Activated naive CD4-positive, alpha-beta T cell treated with anti-CD3 and anti-CD28 coated beads for 36 hours (primary cell): ENCODE data around the gene SLC26A6. TPM values are rescaled to one million over a fixed set of nuclear protein-coding genes. Genes with fewer than 3 reads are reported as not detected.

Experiments
- microRNA-seq: library from miRNA; unstranded; fragments of <30 nt; microRNA quantifications from one replicate; pipeline ENCODE4 v1.2.0, GENCODE V29; 2022; ENCODE audit warnings: borderline microRNAs expressed, borderline replicate concordance
- total RNA-seq, 2 experiments: library from RNA; stranded (reverse); gene quantifications; one replicate each; pipeline ENCODE4 v1.2.3, GENCODE V29; 2021

SLC26A6 gene
- total RNA-seq, 2 experiments from 2014 or later, result 24.3 to 24.7 TPM

Small RNAs within 50 kb of the gene (microRNA-seq; reads per million reads assigned to microRNA genes)
- gene MIR4793 (not detected), gene MIR711 (not detected)

Other genes with a start within 250 kb of the SLC26A6 start
- 1 to 10 TPM; 1.5 to 2.0 TPM for gene PLXNB1, start 205.4 kb downstream of the SLC26A6 start, total RNA-seq
- 10 to 100 TPM; 16.4 to 17.4 TPM for gene CCDC51, start 195.3 kb downstream of the SLC26A6 start, total RNA-seq
- 100 to 1,000 TPM; 319 to 353 TPM for gene TMA7, start 195.2 kb downstream of the SLC26A6 start, total RNA-seq
- 10 to 100 TPM in 1 of 2 experiments, 1 to 10 TPM in 1; 8.9 to 10.0 TPM for gene ATRIP, start 188.7 kb downstream of the SLC26A6 start, total RNA-seq
- gene SHISA5, start 131.3 kb downstream of the SLC26A6 start, total RNA-seq, result 10 to 100 TPM; 85.7 to 90.3 TPM
- 1 to 10 TPM; 5.1 to 5.4 TPM for gene PFKFB4, start 78.7 kb downstream of the SLC26A6 start, total RNA-seq
- not detected for gene UCN2, start 71.7 kb downstream of the SLC26A6 start, total RNA-seq
- gene COL7A1, start 40.1 kb downstream of the SLC26A6 start, total RNA-seq, result 1 to 10 TPM in 1 of 2 experiments, under 1 TPM in 1; 0.84 to 1.0 TPM
- gene UQCRC1, start 25.8 kb downstream of the SLC26A6 start, total RNA-seq, result 100 to 1,000 TPM; 211 to 232 TPM
- gene TMEM89, start 13.7 kb downstream of the SLC26A6 start, total RNA-seq, result not detected
- 1 to 10 TPM; 4.9 to 5.1 TPM for gene CELSR3, start 27.4 kb upstream of the SLC26A6 start, total RNA-seq
- gene NCKIPSD, start 50.5 kb upstream of the SLC26A6 start, total RNA-seq, result 10 to 100 TPM; 27.3 to 28.7 TPM
- gene IP6K2, start 81.8 kb upstream of the SLC26A6 start, total RNA-seq, result 10 to 100 TPM; 64.3 to 68.3 TPM
- 10 to 100 TPM; 18.5 to 21.7 TPM for gene PRKAR2A, start 212.4 kb upstream of the SLC26A6 start, total RNA-seq